Measurements from ENCODE around the gene SORBS2.

SORBS2 gene

DNA sequence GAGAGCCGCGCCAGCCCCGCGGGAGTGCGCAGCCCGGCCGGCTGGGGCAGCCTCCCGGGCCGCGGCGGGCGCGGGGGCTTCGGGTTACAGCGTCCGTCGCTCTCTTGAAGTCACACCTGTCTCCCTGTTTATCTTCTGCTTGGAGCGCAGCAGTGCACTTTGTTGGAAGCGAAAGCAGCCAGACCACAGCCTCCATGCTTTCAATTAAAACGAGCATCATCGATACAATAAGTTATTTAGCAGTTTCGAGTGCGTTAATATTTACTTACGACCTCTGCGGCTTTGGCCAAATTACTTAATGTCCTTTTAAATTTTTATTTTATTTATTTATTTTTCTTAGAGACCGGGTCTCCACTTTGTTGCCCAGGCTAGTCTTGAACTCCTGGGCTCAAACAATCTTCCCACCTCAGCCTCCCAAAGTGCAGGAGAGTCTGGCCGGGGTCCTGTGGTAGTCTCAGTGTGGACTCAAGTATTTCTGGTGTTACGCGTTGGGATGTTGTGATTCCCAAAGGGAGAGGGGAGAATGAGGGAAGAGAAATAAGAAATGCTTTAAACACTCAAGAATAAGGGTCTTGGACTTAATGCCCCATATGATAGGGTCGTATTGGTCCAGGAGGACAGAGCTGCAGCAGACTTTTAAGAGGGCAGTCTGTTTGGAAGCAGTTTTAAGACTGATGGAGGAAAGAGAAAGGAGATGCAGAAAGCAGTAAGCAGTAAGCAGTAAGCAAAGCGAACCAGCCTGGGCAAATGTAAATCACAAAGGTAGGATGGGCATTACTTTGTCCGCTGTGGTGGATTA, 276.2 kb downstream of the SORBS2 start:
- H3K9me3 ChIP-seq (ENCODE audit: insufficient read depth, low read length, severe bottlenecking), result no peaks in the 10 kb centered on the region
- TF ChIP-seq, protein P1, sequence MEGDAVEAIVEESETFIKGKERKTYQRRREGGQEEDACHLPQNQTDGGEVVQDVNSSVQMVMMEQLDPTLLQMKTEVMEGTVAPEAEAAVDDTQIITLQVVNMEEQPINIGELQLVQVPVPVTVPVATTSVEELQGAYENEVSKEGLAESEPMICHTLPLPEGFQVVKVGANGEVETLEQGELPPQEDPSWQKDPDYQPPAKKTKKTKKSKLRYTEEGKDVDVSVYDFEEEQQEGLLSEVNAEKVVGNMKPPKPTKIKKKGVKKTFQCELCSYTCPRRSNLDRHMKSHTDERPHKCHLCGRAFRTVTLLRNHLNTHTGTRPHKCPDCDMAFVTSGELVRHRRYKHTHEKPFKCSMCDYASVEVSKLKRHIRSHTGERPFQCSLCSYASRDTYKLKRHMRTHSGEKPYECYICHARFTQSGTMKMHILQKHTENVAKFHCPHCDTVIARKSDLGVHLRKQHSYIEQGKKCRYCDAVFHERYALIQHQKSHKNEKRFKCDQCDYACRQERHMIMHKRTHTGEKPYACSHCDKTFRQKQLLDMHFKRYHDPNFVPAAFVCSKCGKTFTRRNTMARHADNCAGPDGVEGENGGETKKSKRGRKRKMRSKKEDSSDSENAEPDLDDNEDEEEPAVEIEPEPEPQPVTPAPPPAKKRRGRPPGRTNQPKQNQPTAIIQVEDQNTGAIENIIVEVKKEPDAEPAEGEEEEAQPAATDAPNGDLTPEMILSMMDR (IDR thresholded peaks at IDR 0.05; ENCODE audit: borderline replicate concordance, extremely low read depth, low read length, poor library complexity, severe bottlenecking), result no peak
- no peak for TF ChIP-seq EZH2 (IDR thresholded peaks at IDR 0.05; ENCODE audit: borderline replicate concordance, low read depth, low read length, severe bottlenecking)
- H3K4me3 ChIP-seq (ENCODE audit: low read depth in 1 of 2, low read length in 2 of 2), result no peak overlapping the region
- DNase-seq (no peak), ATAC-seq (ENCODE audit: insufficient read depth, low read depth) (no peak)
- H3K79me2 ChIP-seq (ENCODE audit: insufficient read depth, low read length), result no peaks in the 10 kb centered on the region
- H4K20me1 ChIP-seq (ENCODE audit: insufficient read depth, low read length), result no peaks in the 10 kb centered on the region
- H3K27me3 ChIP-seq (ENCODE audit: insufficient read depth, low read length, poor library complexity), result peaks cover 4% of the 10 kb centered on the region
- no peak overlapping the region for H3K9ac ChIP-seq (ENCODE audit: low read depth, low read length)
- H3K27ac ChIP-seq (ENCODE audit: low read length), result no peak overlapping the region
- H3K4me1 ChIP-seq (ENCODE audit: insufficient read depth, low read length), result no peaks in the 10 kb centered on the region
- no peak overlapping the region for H3K4me2 ChIP-seq (ENCODE audit: insufficient read depth, low read length)
- H2AFZ ChIP-seq (ENCODE audit: low read depth, low read length), result no peak overlapping the region
- no peaks in the 10 kb centered on the region for H3K36me3 ChIP-seq (ENCODE audit: insufficient read depth, low read length)

Measured in DND-41 (cell line).